K562 (cell line): ENCODE results near the gene CNDP1. TPM values are rescaled to one million over a fixed set of nuclear protein-coding genes. Genes with fewer than 3 reads are reported as not detected.

ENCODE experiments used
- ATAC-seq: fragments of 200-7000 bp; cut with Tn5 transposase; 3 replicates; pipeline ENCODE4 v1.9.1; 2020; ENCODE audit warnings: moderate library complexity
- BruUV-seq: library from RNA; stranded (reverse); fragments of 400-500 nt; replicated peaks from 2 replicates; lab custom pipeline; 2021; lab: Mats Ljungman, UMichigan
- CTCF ChIA-PET: fragments of 300-600 bp; formaldehyde crosslinking; extraction: SDS; loops from one replicate; lab custom pipeline; 2021; ENCODE audit warnings: low intra/inter-chr PET ratio; lab: Yijun Ruan, JAX
- POLR2A ChIA-PET: fragments of 300-600, 350-650 bp; sonication (Branson Sonifier 250); formaldehyde crosslinking; extraction: SDS; loops from one replicate; lab custom pipeline; 2021; ENCODE audit warnings: antibody characterized with exemption, inconsistent platforms; lab: Yijun Ruan, JAX
- DNase-seq, 4 experiments: peaks; one replicate each; pipeline versions ENCODE4 v3.0.0 to v3.0.0-alpha.2; 2011 to 2018; ENCODE audit warnings: low spot score in 3 of 4, mixed read lengths in 3 of 4; ENCODE audit errors: extremely low read depth in 1 of 4
- FAIRE-seq: peaks from 2 replicates; lab custom pipeline; 2011; peaks lifted over from hg19 to GRCh38; lab: Jason Lieb, UNC
- H2AFZ ChIP-seq: 2 replicates; pipeline ENCODE4 v1.6.0; 2011; ENCODE audit warnings: low read depth, low read length, control low read depth, inconsistent platforms
- H3K27ac ChIP-seq: fragments of 200-600 bp; 3 replicates; pipeline ENCODE4 v1.8.0; 2011; ENCODE audit warnings: low read depth, mild to moderate bottlenecking, control low read depth, inconsistent platforms, low read length, moderate library complexity, mixed read lengths; ENCODE audit errors: extremely low read depth
- H3K27me3 ChIP-seq, 2 experiments: fragments of 300-600 bp in 1 of 2; 2 replicates in 1 of 2; 3 replicates in 1 of 2; pipeline versions ENCODE4 v1.6.0 to v1.8.0; 2011; ENCODE audit warnings: inconsistent platforms in 2 of 2, low read length in 2 of 2, mild to moderate bottlenecking in 1 of 2, mixed read lengths in 1 of 2, moderate library complexity in 1 of 2; ENCODE audit not compliant: control insufficient read depth in 2 of 2, insufficient read depth in 2 of 2
- H3K36me3 ChIP-seq: fragments of 300-600 bp; 3 replicates; pipeline ENCODE4 v1.8.0; 2011; ENCODE audit warnings: mild to moderate bottlenecking, low read length, inconsistent platforms; ENCODE audit not compliant: control insufficient read depth, insufficient read depth
- H3K4me1 ChIP-seq, 2 experiments: fragments of 200-600 bp in 1 of 2; replicated peaks in 1 of 2; 2 replicates in 1 of 2; 3 replicates in 1 of 2; pipeline versions ENCODE4 v1.5.1 to v1.8.0; 2011; ENCODE audit warnings: inconsistent platforms in 2 of 2, low read length in 2 of 2, mild to moderate bottlenecking in 1 of 2, mixed read lengths in 1 of 2, moderate library complexity in 1 of 2; ENCODE audit not compliant: control insufficient read depth in 2 of 2, insufficient read depth in 2 of 2
- H3K4me2 ChIP-seq: 2 replicates; pipeline ENCODE4 v1.6.1; 2011; ENCODE audit warnings: low read length, control low read depth, inconsistent platforms, mixed read lengths; ENCODE audit not compliant: insufficient read depth
- H3K4me3 ChIP-seq: fragments of 200-600 bp; sonication (generic), shearing (Covaris generic); 2 replicates; pipeline ENCODE4 v1.5.1; 2016; ENCODE audit warnings: control low read depth, inconsistent platforms
- H3K79me2 ChIP-seq: fragments of 200-600 bp; 3 replicates; pipeline ENCODE4 v1.8.0; 2011; ENCODE audit warnings: low read length, inconsistent platforms; ENCODE audit not compliant: control insufficient read depth, insufficient read depth
- H3K9ac ChIP-seq, 2 experiments: 2 replicates each; pipeline versions ENCODE4 v1.6.0 to v1.6.1; 2011; ENCODE audit warnings: low read depth in 2 of 2, low read length in 2 of 2, control low read depth in 1 of 2, inconsistent platforms in 1 of 2, mild to moderate bottlenecking in 1 of 2, mixed read lengths in 1 of 2; ENCODE audit not compliant: insufficient read depth in 1 of 2
- H3K9me1 ChIP-seq: one replicate; pipeline ENCODE4 v1.6.0; 2011; ENCODE audit warnings: inconsistent platforms, mild to moderate bottlenecking, low read length, moderate library complexity; ENCODE audit not compliant: control insufficient read depth, insufficient read depth
- H3K9me3 ChIP-seq: replicated peaks from 2 replicates; pipeline ENCODE4 v1.5.1; 2011; ENCODE audit warnings: low read depth, low read length, inconsistent platforms; ENCODE audit not compliant: control insufficient read depth, insufficient read depth
- H4K20me1 ChIP-seq: replicated peaks from 2 replicates; pipeline ENCODE4 v1.6.1; 2011; ENCODE audit warnings: low read length, inconsistent platforms, mixed read lengths; ENCODE audit not compliant: control insufficient read depth, insufficient read depth
- CHD1 ChIP-seq: fragments of 200-600 bp; sonication (generic); IDR thresholded peaks from one replicate; pipeline ENCODE4 v1.6.1; 2012; ENCODE audit warnings: mild to moderate bottlenecking, moderate library complexity, low read length, inconsistent platforms
- LCOR ChIP-seq: sonication (generic); formaldehyde crosslinking; IDR thresholded peaks from 2 replicates; pipeline ENCODE4 v1.8.0; 2022; ENCODE audit warnings: mild to moderate bottlenecking, missing genetic modification reagents
- RBM22 ChIP-seq: fragments of 200-400 bp; formaldehyde crosslinking; IDR thresholded peaks from 2 replicates; pipeline ENCODE4 v1.6.1; 2018; ENCODE audit warnings: low read length, low read depth; ENCODE audit not compliant: poor library complexity, severe bottlenecking
- SETDB1 ChIP-seq: IDR thresholded peaks from one replicate; pipeline ENCODE4 v1.6.1; 2012; ENCODE audit warnings: low read length, control low read depth, inconsistent platforms
- ZNF444 ChIP-seq: fragments of 250-450 bp; sonication (Bioruptor Pico); IDR thresholded peaks from 2 replicates; pipeline ENCODE4 v1.4.0; 2020; ENCODE audit warnings: mild to moderate bottlenecking, moderate library complexity
- WGBS: fragments of 100-300 bp; shearing (Covaris generic); methylation state at CpG from one replicate; pipeline ENCODE4 v1.1.6; 2016; ENCODE audit warnings: low coverage, mixed read lengths; ENCODE audit not compliant: insufficient coverage; ENCODE audit errors: missing lambda C conversion rate; 5-methylcytosine and 5-hydroxymethylcytosine counted together
- in situ Hi-C: fragments of 300-500 bp; cut with MboI; formaldehyde crosslinking; loops from 4 replicates; pipeline ENCODE4 v1.15.0; 2018; ENCODE audit warnings: inconsistent platforms, mixed read lengths
- intact Hi-C: fragments of 100-400 bp; cut with micrococcal nuclease; formaldehyde crosslinking; loops from 2 replicates; pipeline ENCODE4 v1.14.2; 2022
- polyA plus RNA-seq, 8 experiments: library from polyadenylated mRNA; depleted of rRNA in 4 of 8; stranded (reverse) in 5 of 8; unstranded in 3 of 8; fragments of >200 nt; fragmentation: Nextera tagmentation in 2 of 8; fragmentation: Illumina TruSeq in 1 of 8; extraction: Ambion mirVana in 2 of 8; extraction: Trizol in 1 of 8; gene quantifications; 2 replicates each; pipeline versions ENCODE4 v1.2.1 to v1.2.3, GENCODE V29; 2011 to 2014; ENCODE audit warnings: inconsistent platforms in 1 of 8, missing spikeins in 1 of 8
- total RNA-seq, 7 experiments: library from RNA; depleted of rRNA in 6 of 7; stranded (reverse); fragments of >200 nt in 6 of 7; fragmentation: Illumina TruSeq in 2 of 7; extraction: Trizol in 2 of 7; gene quantifications; 2 replicates each; pipeline versions ENCODE4 v1.2.1 to v1.2.3, GENCODE V29; 2011 to 2021; ENCODE audit warnings: low replicate concordance in 1 of 7
- TF ChIP-seq, protein P1 (sequence below), 2 experiments: fragments of 450-650 bp in 1 of 2; IDR thresholded peaks; 2 replicates each; pipeline ENCODE4 v1.6.1; 2011 to 2017; ENCODE audit warnings: low read depth in 2 of 2, antibody characterized with exemption in 1 of 2, borderline replicate concordance in 1 of 2, low read length in 1 of 2, mild to moderate bottlenecking in 1 of 2, mixed read lengths in 1 of 2; ENCODE audit not compliant: control insufficient read depth in 1 of 2
- TF ChIP-seq, protein P2 (sequence below), 2 experiments: fragments of 450-650 bp; IDR thresholded peaks; 2 replicates each; pipeline ENCODE4 v1.6.1; 2016
- TF ChIP-seq, protein P3 (sequence below): sonication (generic); formaldehyde crosslinking; IDR thresholded peaks from 2 replicates; pipeline ENCODE4 v1.5.0; 2020; ENCODE audit warnings: missing genetic modification reagents

Gene CNDP1
- total and polyA plus RNA-seq, 9 of the 15 experiments (the other 6 are each of a cell fraction or from before 2014, with no cell fraction given), result not detected

DNA sequence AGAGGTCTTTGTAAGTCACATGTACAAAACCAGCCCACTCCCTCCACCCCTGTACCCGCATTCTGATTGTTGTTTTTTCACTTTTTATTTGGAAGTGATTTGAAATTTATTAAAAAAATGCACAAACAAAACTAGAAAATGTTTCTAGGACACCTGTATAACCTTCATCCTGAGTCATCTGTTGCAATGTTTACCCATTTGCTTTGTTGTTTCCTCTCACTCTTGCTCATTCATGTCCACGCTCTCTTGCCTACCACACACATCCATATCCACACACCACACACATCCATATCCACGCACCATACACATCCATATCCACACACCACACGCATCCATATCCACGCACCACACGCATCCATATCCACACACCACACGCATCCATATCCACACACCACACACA, 82.2 kb downstream of the CNDP1 start:
- DNase-seq, result no peak

More for the DNA sequence above, 82.2 kb downstream of the CNDP1 start:
- Histone ChIP-seq H3K9me3 (no peaks in the 10 kb centered on the region), H3K4me2 (no peak overlapping the region), H3K79me2 (no peaks in the 10 kb centered on the region; the same call in 2 of the 3 replicates), H3K4me1 (no peaks in the 10 kb centered on the region), H3K27me3 (no peaks in the 10 kb centered on the region), H3K9me1 (peaks cover 2% of the 10 kb centered on the region), H4K20me1 (no peaks in the 10 kb centered on the region), H3K36me3 (no peaks in the 10 kb centered on the region), H3K9ac (no peak overlapping the region), H3K27ac (no peak overlapping the region), H2AFZ (no peak overlapping the region), H3K4me3 (no peak overlapping the region)
- TF ChIP-seq SETDB1 (no peak), LCOR (no peak), CHD1 (no peak), ZNF444 (no peak), RBM22 (no peak)
- TF ChIP-seq, protein P1, sequence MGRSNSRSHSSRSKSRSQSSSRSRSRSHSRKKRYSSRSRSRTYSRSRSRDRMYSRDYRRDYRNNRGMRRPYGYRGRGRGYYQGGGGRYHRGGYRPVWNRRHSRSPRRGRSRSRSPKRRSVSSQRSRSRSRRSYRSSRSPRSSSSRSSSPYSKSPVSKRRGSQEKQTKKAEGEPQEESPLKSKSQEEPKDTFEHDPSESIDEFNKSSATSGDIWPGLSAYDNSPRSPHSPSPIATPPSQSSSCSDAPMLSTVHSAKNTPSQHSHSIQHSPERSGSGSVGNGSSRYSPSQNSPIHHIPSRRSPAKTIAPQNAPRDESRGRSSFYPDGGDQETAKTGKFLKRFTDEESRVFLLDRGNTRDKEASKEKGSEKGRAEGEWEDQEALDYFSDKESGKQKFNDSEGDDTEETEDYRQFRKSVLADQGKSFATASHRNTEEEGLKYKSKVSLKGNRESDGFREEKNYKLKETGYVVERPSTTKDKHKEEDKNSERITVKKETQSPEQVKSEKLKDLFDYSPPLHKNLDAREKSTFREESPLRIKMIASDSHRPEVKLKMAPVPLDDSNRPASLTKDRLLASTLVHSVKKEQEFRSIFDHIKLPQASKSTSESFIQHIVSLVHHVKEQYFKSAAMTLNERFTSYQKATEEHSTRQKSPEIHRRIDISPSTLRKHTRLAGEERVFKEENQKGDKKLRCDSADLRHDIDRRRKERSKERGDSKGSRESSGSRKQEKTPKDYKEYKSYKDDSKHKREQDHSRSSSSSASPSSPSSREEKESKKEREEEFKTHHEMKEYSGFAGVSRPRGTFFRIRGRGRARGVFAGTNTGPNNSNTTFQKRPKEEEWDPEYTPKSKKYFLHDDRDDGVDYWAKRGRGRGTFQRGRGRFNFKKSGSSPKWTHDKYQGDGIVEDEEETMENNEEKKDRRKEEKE (IDR thresholded peaks at IDR 0.05; ENCODE audit: borderline replicate concordance in 1 of 2, control insufficient read depth in 1 of 2, low read depth in 2 of 2, low read length in 1 of 2), result no peak
- TF ChIP-seq, protein P2, sequence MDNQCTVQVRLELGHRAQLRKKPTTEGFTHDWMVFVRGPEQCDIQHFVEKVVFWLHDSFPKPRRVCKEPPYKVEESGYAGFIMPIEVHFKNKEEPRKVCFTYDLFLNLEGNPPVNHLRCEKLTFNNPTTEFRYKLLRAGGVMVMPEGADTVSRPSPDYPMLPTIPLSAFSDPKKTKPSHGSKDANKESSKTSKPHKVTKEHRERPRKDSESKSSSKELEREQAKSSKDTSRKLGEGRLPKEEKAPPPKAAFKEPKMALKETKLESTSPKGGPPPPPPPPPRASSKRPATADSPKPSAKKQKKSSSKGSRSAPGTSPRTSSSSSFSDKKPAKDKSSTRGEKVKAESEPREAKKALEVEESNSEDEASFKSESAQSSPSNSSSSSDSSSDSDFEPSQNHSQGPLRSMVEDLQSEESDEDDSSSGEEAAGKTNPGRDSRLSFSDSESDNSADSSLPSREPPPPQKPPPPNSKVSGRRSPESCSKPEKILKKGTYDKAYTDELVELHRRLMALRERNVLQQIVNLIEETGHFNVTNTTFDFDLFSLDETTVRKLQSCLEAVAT (IDR thresholded peaks at IDR 0.05), result no peak
- TF ChIP-seq, protein P3, sequence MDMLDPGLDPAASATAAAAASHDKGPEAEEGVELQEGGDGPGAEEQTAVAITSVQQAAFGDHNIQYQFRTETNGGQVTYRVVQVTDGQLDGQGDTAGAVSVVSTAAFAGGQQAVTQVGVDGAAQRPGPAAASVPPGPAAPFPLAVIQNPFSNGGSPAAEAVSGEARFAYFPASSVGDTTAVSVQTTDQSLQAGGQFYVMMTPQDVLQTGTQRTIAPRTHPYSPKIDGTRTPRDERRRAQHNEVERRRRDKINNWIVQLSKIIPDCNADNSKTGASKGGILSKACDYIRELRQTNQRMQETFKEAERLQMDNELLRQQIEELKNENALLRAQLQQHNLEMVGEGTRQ (CRISPR knock-in tag), result no peak
- FAIRE-seq (no peak), ATAC-seq (no peak)
- ChIA-PET POLR2A (no interaction called here), CTCF (no interaction called here)
- WGBS, result 25% methylated on average over 5 of the region's 7 CpGs
- in situ Hi-C loops, result no loop called here
- BruUV-seq, result no TSS peak
- intact Hi-C loops, result no loop called here
